Heart right ventricle (tissue), 16 donors: ENCODE measurements around the gene RPN2. TPM values are rescaled to one million over a fixed set of nuclear protein-coding genes. Genes with fewer than 3 reads are reported as not detected.

ENCODE experiments used
- ATAC-seq, 8 donors: fragments of 200-7000 bp; cut with Tn5 transposase; one replicate each; pipeline ENCODE4 v1.9.1; 2020; ENCODE audit warnings: mild to moderate bottlenecking in 8 of 8, moderate library complexity in 8 of 8, moderate number of reproducible peaks in 1 of 8
- DNase-seq, 2 donors: peaks; one replicate each; pipeline ENCODE4 v3.0.0-alpha.2; 2020
- H3K27ac ChIP-seq, 10 donors: fragments of 200-600 bp; sonication (generic) in 2 of 10; one replicate each; pipeline versions ENCODE4 v1.5.0 to v1.8.0; 2020 to 2022; ENCODE audit warnings: mild to moderate bottlenecking in 3 of 10
- H3K27me3 ChIP-seq, 7 donors: fragments of 200-600 bp; one replicate each; pipeline ENCODE4 v1.8.0; 2021 to 2022; ENCODE audit warnings: mild to moderate bottlenecking in 2 of 7
- H3K36me3 ChIP-seq, 9 donors: fragments of 200-600 bp; sonication (generic) in 1 of 9; one replicate each; pipeline versions ENCODE4 v1.5.0 to v1.8.0; 2020 to 2022; ENCODE audit warnings: mild to moderate bottlenecking in 2 of 9
- H3K4me1 ChIP-seq, 9 donors: fragments of 200-600 bp; sonication (generic) in 1 of 9; one replicate each; pipeline versions ENCODE4 v1.5.0 to v1.8.0; 2020 to 2022; ENCODE audit warnings: mild to moderate bottlenecking in 4 of 9
- H3K4me3 ChIP-seq, 10 donors: fragments of 200-600 bp; sonication (generic) in 2 of 10; one replicate each; pipeline versions ENCODE4 v1.5.0 to v1.8.0; 2020 to 2022; ENCODE audit warnings: mild to moderate bottlenecking in 7 of 10, moderate library complexity in 2 of 10
- H3K9me3 ChIP-seq, 11 donors: fragments of 200-600 bp in 10 of 11; sonication (generic) in 2 of 11; one replicate each; pipeline versions ENCODE4 v1.5.0 to v1.8.0; 2013 to 2022; ENCODE audit warnings: mild to moderate bottlenecking in 2 of 11, control low read depth in 1 of 11, moderate library complexity in 1 of 11
- WGBS, 2 donors: extraction: QIAGEN DNeasy Blood & Tissue Kit; methylation state at CpG; one replicate each; pipeline ENCODE4 v1.1.7; 2013; ENCODE audit warnings: inconsistent platforms in 1 of 2; 5-methylcytosine and 5-hydroxymethylcytosine counted together
- intact Hi-C, 10 donors: fragments of 100-400 bp; cut with DNase I; formaldehyde crosslinking; loops; one replicate each; pipeline versions ENCODE4 v1.11.1 to v1.14.2; 2022
- polyA plus RNA-seq, 2 donors: library from polyadenylated mRNA; stranded (reverse); fragments of 200-250 nt; gene quantifications; one replicate each; pipeline ENCODE4 v1.2.3, GENCODE V29; 2013
- total RNA-seq, 10 donors: library from RNA; stranded (reverse); fragmentation: NEBNext Ultra II Directional in 3 of 10; extraction: Animal tissue kit (Norgen Biotek cat#: 25700) in 3 of 10; gene quantifications; one replicate each; pipeline versions ENCODE4 v1.2.1 to v1.2.4, GENCODE V29; 2021 to 2023
- TF ChIP-seq, protein P1 (sequence below), 9 donors: fragments of 200-600 bp; sonication (generic) in 2 of 9; IDR thresholded peaks; one replicate each; pipeline versions ENCODE4 v1.5.0 to v1.8.0; 2021 to 2022; ENCODE audit warnings: antibody characterized with exemption in 9 of 9, mild to moderate bottlenecking in 5 of 9, moderate library complexity in 1 of 9
- donor health status: Arrhythmogenic right ventricular cardiomyopathy.
- donor health status: ischemic (EF 13 %, LVEDD 7.1; RV severe dilation, severe dysfunction).
- donor health status: healthy with polysubstance abuse.
- donor health status: DM: no; HTN: yes; CAD: no.
- donor health status: DM: no; HTN: no; CAD: no.
- donor health status: ischemic (EF 25% LVEDD 6.9; RV normal size, moderate dysfunction).
- donor health status: ischemic (EF 25% LVEDD 5.7; RV mildly dilated, moderate dysfunction).
- donor health status: healthy.
- donor health status: DM: yes; HTN: yes; CAD: no.
- donor health status: Ischemic cardiomyopathy.
- donor health status: ischemic (EF 35%, LVEDD 5.7; RV mildly dilated, moderate dysfunction).
- donor health status: nonischemic (EF 11% LVEDD 7.7; RV severe dilation, severe dysfunction).
- donor health status: DM: yes; HTN: yes; CAD: no.
- donor health status: PGD.
- donor health status: ischemic (EF 29% LVEDD 5.4; RV normal size, mild dysfunction).
- donor health status: nonischemic (EF 23%, LVEDD 6.1; RV moderate dilation, normal function).

The RPN2 gene
- total and polyA plus RNA-seq, 12 donors = 30.9 to 166 (median 95.2) TPM

DNA sequence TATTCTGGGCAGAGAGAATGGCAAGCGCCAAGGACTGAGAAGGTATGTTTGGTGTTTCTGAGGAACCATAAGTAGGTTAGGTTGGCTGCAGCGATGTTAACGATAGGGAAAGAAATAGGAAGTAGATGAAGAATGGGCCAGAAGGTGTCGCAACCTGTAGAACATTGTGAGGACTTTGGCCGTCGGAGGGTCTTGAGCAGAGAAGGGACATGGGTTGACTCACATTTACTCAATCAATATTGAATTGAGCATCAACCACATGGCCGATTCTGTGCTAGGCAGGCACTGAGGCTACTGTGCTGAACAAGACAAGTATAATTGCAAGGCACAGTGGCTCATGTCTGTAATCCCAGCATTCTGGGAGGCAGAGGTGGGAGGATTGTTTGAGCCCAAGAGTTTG lies 26.8 kb upstream of the RPN2 start:
- 96 to 98% methylated on average over 7 of the region's 7 CpGs for WGBS, 2 donors
- DNase-seq = no peak
- intact Hi-C loops = no loop called here

DNA sequence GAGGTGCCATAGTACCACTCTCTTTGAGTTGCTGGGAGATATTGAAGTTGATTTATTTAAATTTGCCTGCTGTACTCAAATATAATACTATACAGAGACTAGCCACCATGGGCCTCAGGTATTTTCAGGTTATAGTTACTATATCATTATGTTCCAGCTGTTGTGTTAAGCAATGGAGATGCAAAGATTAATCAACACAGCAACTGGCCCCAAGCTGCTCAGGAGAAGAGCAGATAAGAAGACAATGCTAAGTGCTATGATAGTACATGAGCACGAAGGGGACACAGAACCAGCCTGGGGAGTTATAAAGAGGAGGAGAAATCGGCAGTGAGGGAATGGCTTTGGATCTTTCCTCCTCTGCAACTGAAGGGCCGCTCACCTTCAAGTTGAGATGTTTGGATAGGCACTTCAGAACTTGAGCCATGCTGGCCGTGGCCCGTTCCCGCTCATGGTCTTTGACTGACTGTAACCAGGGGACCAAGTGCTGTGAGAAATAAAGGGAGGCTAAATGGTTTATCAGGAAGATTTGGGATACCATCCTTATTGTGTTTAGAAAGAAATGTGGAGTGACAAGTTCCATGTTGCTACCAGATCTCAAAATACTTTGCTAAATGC lies 24.3 kb upstream of the RPN2 start:
- TF ChIP-seq, protein P1, sequence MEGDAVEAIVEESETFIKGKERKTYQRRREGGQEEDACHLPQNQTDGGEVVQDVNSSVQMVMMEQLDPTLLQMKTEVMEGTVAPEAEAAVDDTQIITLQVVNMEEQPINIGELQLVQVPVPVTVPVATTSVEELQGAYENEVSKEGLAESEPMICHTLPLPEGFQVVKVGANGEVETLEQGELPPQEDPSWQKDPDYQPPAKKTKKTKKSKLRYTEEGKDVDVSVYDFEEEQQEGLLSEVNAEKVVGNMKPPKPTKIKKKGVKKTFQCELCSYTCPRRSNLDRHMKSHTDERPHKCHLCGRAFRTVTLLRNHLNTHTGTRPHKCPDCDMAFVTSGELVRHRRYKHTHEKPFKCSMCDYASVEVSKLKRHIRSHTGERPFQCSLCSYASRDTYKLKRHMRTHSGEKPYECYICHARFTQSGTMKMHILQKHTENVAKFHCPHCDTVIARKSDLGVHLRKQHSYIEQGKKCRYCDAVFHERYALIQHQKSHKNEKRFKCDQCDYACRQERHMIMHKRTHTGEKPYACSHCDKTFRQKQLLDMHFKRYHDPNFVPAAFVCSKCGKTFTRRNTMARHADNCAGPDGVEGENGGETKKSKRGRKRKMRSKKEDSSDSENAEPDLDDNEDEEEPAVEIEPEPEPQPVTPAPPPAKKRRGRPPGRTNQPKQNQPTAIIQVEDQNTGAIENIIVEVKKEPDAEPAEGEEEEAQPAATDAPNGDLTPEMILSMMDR (IDR thresholded peaks at IDR 0.05) = no peak
- H3K4me1 ChIP-seq = no peaks in the 10 kb centered on the region
- no peak overlapping the region for H3K27ac ChIP-seq
- intact Hi-C loops = no loop called here
- ATAC-seq = no peak
- DNase-seq = no peak
- no peaks in the 10 kb centered on the region for H3K27me3 ChIP-seq
- H3K4me3 ChIP-seq = no peak overlapping the region
- peaks cover 0 to 10% (median 0%) of the 10 kb centered on the region in 9 donors for H3K36me3 ChIP-seq
- H3K9me3 ChIP-seq = no peaks in the 10 kb centered on the region
- 92 to 94% methylated on average over 6 of the region's 6 CpGs for WGBS, 2 donors

More for the DNA sequence above, 26.8 kb upstream of the RPN2 start:
- Histone ChIP-seq H3K27ac (no peak overlapping the region), H3K4me1 (no peaks in the 10 kb centered on the region), H3K27me3 (no peaks in the 10 kb centered on the region), H3K36me3 (peaks cover 0 to 13% (median 0%) of the 10 kb centered on the region in 9 donors), H3K9me3 (no peaks in the 10 kb centered on the region), H3K4me3 (no peak overlapping the region)
- TF ChIP-seq, protein P1 (IDR thresholded peaks at IDR 0.05) = no peak
- ATAC-seq = no peak

DNA sequence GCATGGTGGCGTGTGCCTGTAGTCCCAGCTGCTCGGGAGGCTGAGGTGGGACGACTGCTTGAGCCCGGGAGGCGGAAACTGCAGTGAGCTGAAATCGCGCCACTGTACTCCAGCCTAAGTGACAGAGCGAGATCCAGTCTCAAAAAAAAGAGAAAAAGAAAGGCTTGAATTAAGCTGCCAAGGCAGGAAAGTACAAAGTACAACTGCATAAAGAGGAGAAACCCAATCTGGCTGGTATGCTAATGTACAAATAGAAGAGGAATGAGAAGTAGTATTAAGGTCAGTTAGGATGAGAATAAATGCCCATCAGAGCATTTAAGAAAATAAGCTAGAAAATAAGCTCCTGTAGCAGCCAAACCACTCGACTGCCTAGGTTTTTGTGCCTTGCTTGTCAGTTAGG lies 23.1 kb upstream of the RPN2 start:
- WGBS, 2 donors = 93 to 94% methylated on average over 9 of the region's 9 CpGs
- Histone ChIP-seq H3K4me1 (no peaks in the 10 kb centered on the region), H3K27ac (no peak overlapping the region), H3K27me3 (no peaks in the 10 kb centered on the region), H3K36me3 (peaks cover 0 to 10% (median 0%) of the 10 kb centered on the region in 9 donors), H3K4me3 (no peak overlapping the region), H3K9me3 (no peaks in the 10 kb centered on the region)
- DNase-seq (no peak), ATAC-seq (no peak)
- intact Hi-C loops = no loop called here
- TF ChIP-seq, protein P1 (IDR thresholded peaks at IDR 0.05) = no peak

DNA sequence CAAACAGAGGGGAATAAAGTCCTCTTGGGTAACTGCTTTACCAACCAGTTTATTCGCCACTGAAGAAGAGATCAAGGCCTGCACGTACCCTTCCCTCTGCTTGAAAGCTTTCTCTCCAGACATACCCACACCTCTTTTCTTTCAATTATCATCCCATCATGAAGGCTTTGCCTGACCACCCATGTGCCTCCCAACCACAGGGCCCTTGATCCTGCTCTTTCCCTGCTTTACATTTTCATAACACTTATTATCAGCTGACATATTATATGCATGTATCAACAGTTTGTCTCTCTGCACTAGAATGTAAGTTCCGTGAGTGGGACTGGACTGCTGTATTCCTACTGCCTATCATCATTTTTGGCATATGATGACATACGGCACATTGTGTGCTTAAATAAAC lies 20.9 kb upstream of the RPN2 start:
- H3K4me3 ChIP-seq = no peak overlapping the region
- no peaks in the 10 kb centered on the region for H3K4me1 ChIP-seq
- no peak overlapping the region for H3K27ac ChIP-seq
- ATAC-seq (no peak), DNase-seq (no peak)
- no peaks in the 10 kb centered on the region for H3K27me3 ChIP-seq
- H3K9me3 ChIP-seq = no peaks in the 10 kb centered on the region
- TF ChIP-seq, protein P1 (IDR thresholded peaks at IDR 0.05) = no peak
- peaks cover 0 to 10% (median 0%) of the 10 kb centered on the region in 9 donors for H3K36me3 ChIP-seq
- 96 to 98% methylated on average over 4 of the region's 4 CpGs for WGBS, 2 donors
- intact Hi-C loops = no loop called here
